CD8-positive, alpha-beta memory T cell (primary cell): ENCODE results near the gene OR6Q1. TPM values are rescaled to one million over a fixed set of nuclear protein-coding genes. Genes with fewer than 3 reads are reported as not detected.

Source experiments
- CTCF ChIA-PET: fragments of 350-600 bp; sonication (Branson Sonifier 250); formaldehyde crosslinking; loops from one replicate; lab custom pipeline; 2021; ENCODE audit warnings: antibody characterized with exemption; lab: Charles Lee
- POLR2A ChIA-PET: fragments of 350-600 bp; sonication (Branson Sonifier 250); formaldehyde crosslinking; loops from one replicate; lab custom pipeline; 2021; ENCODE audit warnings: antibody characterized with exemption; lab: Charles Lee
- DNase-seq, 5 donors: peaks; one replicate each; pipeline versions ENCODE4 v3.0.0 to v3.0.0-alpha.2; 2020 to 2022; ENCODE audit warnings: mixed read lengths in 1 of 5
- H3K27ac ChIP-seq: one replicate; pipeline ENCODE4 v1.7.0; 2013; ENCODE audit warnings: low read depth, mild to moderate bottlenecking, low read length, moderate library complexity
- H3K27me3 ChIP-seq: 2 replicates; pipeline ENCODE4 v1.7.0; 2013; ENCODE audit warnings: low read length, mild to moderate bottlenecking; ENCODE audit not compliant: insufficient read depth, poor library complexity, severe bottlenecking
- H3K36me3 ChIP-seq: 2 replicates; pipeline ENCODE4 v1.7.0; 2013; ENCODE audit warnings: mild to moderate bottlenecking, low read length, moderate library complexity; ENCODE audit not compliant: insufficient read depth
- H3K4me1 ChIP-seq: 2 replicates; pipeline ENCODE4 v1.7.0; 2013; ENCODE audit warnings: mild to moderate bottlenecking, low read length, moderate library complexity; ENCODE audit not compliant: insufficient read depth
- H3K4me3 ChIP-seq: 2 replicates; pipeline ENCODE4 v1.7.0; 2013; ENCODE audit warnings: mild to moderate bottlenecking, low read length
- H3K9me3 ChIP-seq: 2 replicates; pipeline ENCODE4 v1.7.0; 2013; ENCODE audit warnings: mild to moderate bottlenecking, low read length
- H3K27ac Mint-ChIP-seq, 8 donors: one replicate each; pipeline ENCODE4 v1.8.0; 2020 to 2021; ENCODE audit warnings: mixed read lengths in 8 of 8, mild to moderate bottlenecking in 6 of 8, inconsistent platforms in 3 of 8, moderate library complexity in 3 of 8
- H3K27me3 Mint-ChIP-seq, 2 donors: one replicate each; pipeline ENCODE4 v1.8.0; 2020 to 2021; ENCODE audit warnings: mixed read lengths in 2 of 2, mild to moderate bottlenecking in 1 of 2, moderate library complexity in 1 of 2
- H3K36me3 Mint-ChIP-seq, 3 donors: one replicate each; pipeline ENCODE4 v1.8.0; 2020 to 2021; ENCODE audit warnings: mixed read lengths in 3 of 3, inconsistent platforms in 1 of 3, mild to moderate bottlenecking in 1 of 3
- H3K4me1 Mint-ChIP-seq, 3 donors: one replicate each; pipeline ENCODE4 v1.8.0; 2020 to 2021; ENCODE audit warnings: mixed read lengths in 3 of 3, inconsistent platforms in 1 of 3, mild to moderate bottlenecking in 1 of 3
- H3K4me3 Mint-ChIP-seq, 7 donors: one replicate each; pipeline ENCODE4 v1.8.0; 2020 to 2021; ENCODE audit warnings: mixed read lengths in 7 of 7, mild to moderate bottlenecking in 6 of 7, moderate library complexity in 4 of 7, inconsistent platforms in 2 of 7
- H3K9me3 Mint-ChIP-seq, 5 donors: one replicate each; pipeline ENCODE4 v1.8.0; 2020 to 2022; ENCODE audit warnings: mixed read lengths in 5 of 5, mild to moderate bottlenecking in 3 of 5, moderate library complexity in 2 of 5, inconsistent platforms in 1 of 5
- polyA plus RNA-seq: library from polyadenylated mRNA; unstranded; fragments of 300-500 nt; fragmentation: Illumina TruSeq; gene quantifications from one replicate; pipeline ENCODE4 v1.2.3, GENCODE V29; 2021
- total RNA-seq, 2 experiments: library from RNA; stranded (reverse); gene quantifications; one replicate each; pipeline ENCODE4 v1.2.3, GENCODE V29; 2021

The OR6Q1 gene
- total and polyA plus RNA-seq, 3 experiments from 2014 or later = not detected

DNA sequence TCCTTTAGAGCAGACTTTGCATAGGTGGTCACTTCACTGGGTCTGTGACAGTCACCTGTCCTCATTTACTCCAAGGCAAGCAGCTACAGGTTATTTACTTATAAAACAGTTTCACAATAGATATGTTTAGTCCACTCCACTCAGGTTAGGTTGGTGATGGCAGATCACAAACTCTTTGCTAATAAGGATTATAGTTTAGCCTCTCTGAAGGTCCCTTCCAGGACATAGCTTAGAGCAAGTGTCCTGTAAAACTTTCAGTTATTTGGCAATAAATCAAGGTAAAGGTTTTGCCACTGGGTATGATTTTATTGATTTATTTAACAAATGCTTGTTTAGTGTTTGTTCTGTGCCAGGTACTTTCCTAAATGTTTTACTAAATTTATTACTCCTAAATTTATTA, 8.8 kb downstream of the OR6Q1 start:
- Histone ChIP-seq H3K9me3 (no peaks in the 10 kb centered on the region), H3K4me1 (no peaks in the 10 kb centered on the region), H3K36me3 (no peaks in the 10 kb centered on the region), H3K27me3 (no peaks in the 10 kb centered on the region), H3K27ac (no peak overlapping the region), H3K4me3 (no peak overlapping the region)
- no peak for DNase-seq
- peaks cover 0 to 6% (median 4%) of the 10 kb centered on the region in 5 donors for H3K9me3 Mint-ChIP-seq
- H3K36me3 Mint-ChIP-seq = peaks cover 0 to 3% (median 0%) of the 10 kb centered on the region in 3 donors
- H3K27me3 Mint-ChIP-seq = peaks cover 12 to 21% of the 10 kb centered on the region in 2 donors
- ChIA-PET CTCF (no interaction called here), POLR2A (no interaction called here)
- H3K27ac Mint-ChIP-seq = no peak overlapping the region
- H3K4me1 Mint-ChIP-seq = no peaks in the 10 kb centered on the region
- no peak overlapping the region for H3K4me3 Mint-ChIP-seq

DNA sequence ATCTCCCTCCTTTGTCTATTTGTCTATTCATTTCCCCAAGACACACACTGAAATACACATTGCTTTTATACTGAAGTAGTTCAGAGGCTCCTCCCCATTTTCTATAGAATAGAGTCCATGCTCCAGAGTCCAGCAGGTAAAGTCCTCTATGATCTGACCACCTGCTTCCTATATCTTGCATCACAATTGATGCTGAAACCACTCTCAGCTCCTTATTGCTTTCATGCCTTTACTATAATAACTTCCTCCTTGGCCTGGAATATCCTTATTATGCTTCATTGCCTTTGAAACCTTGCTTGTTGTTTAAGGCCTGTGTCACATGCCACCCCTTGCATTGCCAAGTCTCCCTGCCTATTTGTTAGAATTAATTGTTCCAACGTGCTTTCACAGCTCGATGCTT, 12.6 kb downstream of the OR6Q1 start:
- Mint-ChIP-seq H3K36me3 (no peaks in the 10 kb centered on the region), H3K4me1 (no peaks in the 10 kb centered on the region), H3K9me3 (peaks cover 0 to 2% (median 1%) of the 10 kb centered on the region in 5 donors), H3K4me3 (no peak overlapping the region), H3K27me3 (peaks cover 13 to 43% of the 10 kb centered on the region in 2 donors), H3K27ac (no peak overlapping the region)
- H3K4me1 ChIP-seq = no peaks in the 10 kb centered on the region
- no peak overlapping the region for H3K27ac ChIP-seq
- no peaks in the 10 kb centered on the region for H3K27me3 ChIP-seq
- no peak for DNase-seq
- POLR2A ChIA-PET = no interaction called here
- no peak overlapping the region for H3K4me3 ChIP-seq
- no peaks in the 10 kb centered on the region for H3K9me3 ChIP-seq
- no peaks in the 10 kb centered on the region for H3K36me3 ChIP-seq
- CTCF ChIA-PET = no interaction called here

DNA sequence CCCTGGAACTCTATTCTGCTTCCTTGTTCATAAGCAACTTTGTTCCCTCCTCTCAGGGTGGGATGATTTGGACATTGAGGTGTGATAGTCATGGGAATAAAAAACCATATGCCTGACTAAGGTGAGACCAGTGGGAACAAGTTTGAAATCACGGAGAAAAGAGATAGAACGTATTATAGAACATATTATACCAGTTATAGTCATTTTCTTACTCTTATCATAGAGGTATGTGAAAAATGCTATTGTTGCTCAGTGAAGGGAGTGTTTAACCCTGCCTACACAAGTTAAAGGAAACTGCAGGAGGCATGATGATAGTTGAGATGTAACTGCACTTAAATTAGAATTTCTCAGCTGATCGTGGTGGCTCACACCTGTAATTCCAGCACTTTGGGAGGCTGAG, 15.5 kb downstream of the OR6Q1 start:
- H3K27me3 Mint-ChIP-seq = peaks cover 9 to 32% of the 10 kb centered on the region in 2 donors
- no peaks in the 10 kb centered on the region for H3K36me3 Mint-ChIP-seq
- no peaks in the 10 kb centered on the region for H3K36me3 ChIP-seq
- peaks cover 0 to 2% (median 1%) of the 10 kb centered on the region in 5 donors for H3K9me3 Mint-ChIP-seq
- no peaks in the 10 kb centered on the region for H3K27me3 ChIP-seq
- no peak overlapping the region for H3K4me3 ChIP-seq
- no peak for DNase-seq
- no peaks in the 10 kb centered on the region for H3K4me1 Mint-ChIP-seq
- ChIA-PET CTCF (no interaction called here), POLR2A (no interaction called here)
- no peaks in the 10 kb centered on the region for H3K9me3 ChIP-seq
- H3K27ac ChIP-seq = no peak overlapping the region
- no peak overlapping the region for H3K4me3 Mint-ChIP-seq
- no peaks in the 10 kb centered on the region for H3K4me1 ChIP-seq
- no peak overlapping the region for H3K27ac Mint-ChIP-seq

DNA sequence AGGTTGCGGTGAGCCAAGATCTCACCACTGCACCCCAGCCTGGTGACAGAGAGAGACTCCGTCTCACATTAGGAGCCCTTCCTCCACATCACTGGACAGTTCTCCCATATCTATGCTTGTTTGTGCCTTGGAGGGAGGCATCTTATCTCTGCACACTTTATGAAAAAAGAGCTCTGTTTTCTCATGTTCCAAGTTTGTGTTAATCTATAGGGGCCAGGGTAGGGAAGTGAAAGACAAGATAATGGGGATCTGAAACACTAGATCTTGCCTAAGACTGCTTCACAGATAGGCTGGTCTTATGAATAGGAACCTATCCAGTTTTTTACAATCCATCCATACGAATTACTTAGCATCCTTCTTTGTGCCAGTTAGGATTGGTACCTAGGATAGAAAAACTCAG, 17.1 kb downstream of the OR6Q1 start:
- ChIA-PET POLR2A (no interaction called here), CTCF (no interaction called here)
- H3K27ac Mint-ChIP-seq = no peak overlapping the region
- no peaks in the 10 kb centered on the region for H3K4me1 Mint-ChIP-seq
- H3K9me3 ChIP-seq = no peaks in the 10 kb centered on the region
- peaks cover 8 to 27% of the 10 kb centered on the region in 2 donors for H3K27me3 Mint-ChIP-seq
- no peaks in the 10 kb centered on the region for H3K27me3 ChIP-seq
- DNase-seq = no peak
- peaks cover 0 to 2% (median 1%) of the 10 kb centered on the region in 5 donors for H3K9me3 Mint-ChIP-seq
- H3K4me3 ChIP-seq = no peak overlapping the region
- no peaks in the 10 kb centered on the region for H3K36me3 ChIP-seq
- H3K4me3 Mint-ChIP-seq = no peak overlapping the region
- no peak overlapping the region for H3K27ac ChIP-seq
- no peaks in the 10 kb centered on the region for H3K4me1 ChIP-seq
- H3K36me3 Mint-ChIP-seq = no peaks in the 10 kb centered on the region

DNA sequence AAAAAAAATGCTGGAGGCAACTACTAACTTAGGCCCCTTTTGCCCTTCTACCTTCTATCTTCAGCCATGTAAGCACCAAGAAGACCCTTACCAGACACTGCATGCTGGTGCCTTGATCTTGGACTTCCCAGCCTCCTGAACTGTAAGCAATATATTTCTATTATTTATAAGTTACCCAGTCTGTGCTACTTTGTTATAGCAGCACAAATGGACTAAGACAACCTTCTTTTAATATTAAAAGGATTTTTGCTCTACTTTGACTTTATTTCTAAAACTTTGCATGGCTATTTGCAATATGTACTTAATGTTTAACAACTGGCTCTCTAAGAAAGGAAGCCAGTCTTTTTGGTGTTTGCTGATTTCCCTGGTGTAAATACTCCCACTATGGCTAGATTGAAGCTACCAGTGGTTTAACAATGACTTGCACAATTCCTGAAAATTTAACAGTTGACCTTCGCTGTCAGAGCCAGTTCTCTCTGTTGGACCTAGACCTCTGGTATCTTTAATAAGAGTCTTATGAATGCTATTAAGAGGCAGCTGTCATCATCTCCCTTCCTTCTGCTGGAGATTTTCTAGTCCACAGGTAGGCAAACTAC, 25.2 kb downstream of the OR6Q1 start:
- H3K27ac Mint-ChIP-seq = no peak overlapping the region
- H3K4me1 ChIP-seq = no peaks in the 10 kb centered on the region
- peaks cover 0 to 4% (median 0%) of the 10 kb centered on the region in 5 donors for H3K9me3 Mint-ChIP-seq
- ChIA-PET CTCF (no interaction called here), POLR2A (no interaction called here)
- H3K4me1 Mint-ChIP-seq = no peaks in the 10 kb centered on the region
- no peak overlapping the region for H3K4me3 Mint-ChIP-seq
- H3K4me3 ChIP-seq = no peak overlapping the region
- no peaks in the 10 kb centered on the region for H3K36me3 Mint-ChIP-seq
- no peak for DNase-seq
- H3K9me3 ChIP-seq = no peaks in the 10 kb centered on the region
- H3K27me3 Mint-ChIP-seq = peaks cover 4 to 8% of the 10 kb centered on the region in 2 donors
- H3K27ac ChIP-seq = no peak overlapping the region
- no peaks in the 10 kb centered on the region for H3K27me3 ChIP-seq
- no peaks in the 10 kb centered on the region for H3K36me3 ChIP-seq

DNA sequence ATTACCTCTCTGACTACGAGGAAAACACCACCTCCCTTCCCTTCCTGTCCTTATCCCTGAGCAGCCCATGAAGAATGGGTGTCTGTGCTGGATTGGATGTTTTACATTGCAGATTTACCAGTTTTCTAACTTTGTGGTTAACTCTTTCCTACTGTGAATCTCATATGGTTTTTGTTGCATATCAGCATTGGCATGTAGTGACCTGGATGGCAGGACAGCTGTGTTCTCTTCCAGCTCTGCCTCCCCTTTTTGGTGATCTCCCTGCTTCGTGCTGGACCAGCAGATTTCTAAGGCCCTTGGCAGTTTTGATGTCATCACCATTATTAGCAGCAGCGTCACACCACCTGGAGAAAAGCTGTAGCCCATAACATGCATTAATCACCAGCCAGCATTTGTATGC, 26.7 kb downstream of the OR6Q1 start:
- POLR2A ChIA-PET = no interaction called here
- Mint-ChIP-seq H3K4me1 (no peaks in the 10 kb centered on the region), H3K36me3 (no peaks in the 10 kb centered on the region)

DNA sequence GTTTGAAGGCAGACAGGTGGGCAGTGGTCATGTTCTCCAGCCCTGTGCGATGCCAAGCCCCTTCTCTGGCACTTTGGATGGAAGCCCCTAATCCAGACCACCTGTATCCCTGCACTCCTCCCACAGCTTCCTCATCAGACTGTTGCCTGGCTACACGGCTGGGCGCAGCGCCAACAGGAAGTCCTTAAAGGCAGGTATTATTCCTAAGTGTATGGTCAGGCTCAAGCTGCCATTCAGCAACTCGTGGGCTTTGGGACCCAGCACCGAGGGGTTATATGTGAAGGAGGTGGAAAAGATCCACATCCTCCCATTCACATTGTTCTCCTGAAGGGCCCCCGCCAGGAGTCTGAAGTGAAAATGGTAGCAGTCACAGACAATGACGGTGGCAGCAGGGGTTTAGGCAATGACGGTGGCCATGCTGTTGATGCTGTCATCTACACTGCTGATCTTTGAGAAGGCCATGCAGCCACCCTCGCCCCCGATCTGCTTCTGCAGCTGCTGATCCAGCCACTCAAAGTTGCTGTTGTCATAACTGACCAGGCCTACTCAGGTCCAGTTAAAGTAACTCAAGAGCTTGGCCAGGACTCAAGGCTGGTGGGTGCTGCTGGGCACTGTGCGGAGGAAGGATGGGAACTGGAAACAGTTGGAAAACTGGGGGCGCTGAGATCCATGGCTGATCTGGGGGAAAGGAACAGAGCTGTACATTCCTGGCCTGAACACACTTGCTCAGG, 27.7 kb downstream of the OR6Q1 start:
- no peak overlapping the region for H3K4me3 ChIP-seq
- H3K4me3 Mint-ChIP-seq = no peak overlapping the region
- H3K4me1 Mint-ChIP-seq = no peaks in the 10 kb centered on the region
- DNase-seq = no peak
- H3K27ac ChIP-seq = no peak overlapping the region
- POLR2A ChIA-PET = no interaction called here
- no peaks in the 10 kb centered on the region for H3K36me3 Mint-ChIP-seq
- H3K27ac Mint-ChIP-seq = no peak overlapping the region
- peaks cover 0 to 4% (median 0%) of the 10 kb centered on the region in 5 donors for H3K9me3 Mint-ChIP-seq
- H3K27me3 ChIP-seq = no peaks in the 10 kb centered on the region
- no peaks in the 10 kb centered on the region for H3K9me3 ChIP-seq
- no peaks in the 10 kb centered on the region for H3K36me3 ChIP-seq
- H3K27me3 Mint-ChIP-seq = peaks cover 4 to 12% of the 10 kb centered on the region in 2 donors
- CTCF ChIA-PET = no interaction called here
- H3K4me1 ChIP-seq = no peaks in the 10 kb centered on the region

More for the DNA sequence above, 26.7 kb downstream of the OR6Q1 start:
- no peaks in the 10 kb centered on the region for H3K27me3 ChIP-seq
- H3K9me3 Mint-ChIP-seq = peaks cover 0 to 4% (median 0%) of the 10 kb centered on the region in 5 donors
- DNase-seq = no peak
- CTCF ChIA-PET = no interaction called here
- no peaks in the 10 kb centered on the region for H3K4me1 ChIP-seq
- H3K36me3 ChIP-seq = no peaks in the 10 kb centered on the region
- H3K27ac ChIP-seq = no peak overlapping the region
- no peaks in the 10 kb centered on the region for H3K9me3 ChIP-seq
- H3K4me3 ChIP-seq = no peak overlapping the region
- peaks cover 4 to 12% of the 10 kb centered on the region in 2 donors for H3K27me3 Mint-ChIP-seq
- H3K4me3 Mint-ChIP-seq = no peak overlapping the region
- H3K27ac Mint-ChIP-seq = no peak overlapping the region

DNA sequence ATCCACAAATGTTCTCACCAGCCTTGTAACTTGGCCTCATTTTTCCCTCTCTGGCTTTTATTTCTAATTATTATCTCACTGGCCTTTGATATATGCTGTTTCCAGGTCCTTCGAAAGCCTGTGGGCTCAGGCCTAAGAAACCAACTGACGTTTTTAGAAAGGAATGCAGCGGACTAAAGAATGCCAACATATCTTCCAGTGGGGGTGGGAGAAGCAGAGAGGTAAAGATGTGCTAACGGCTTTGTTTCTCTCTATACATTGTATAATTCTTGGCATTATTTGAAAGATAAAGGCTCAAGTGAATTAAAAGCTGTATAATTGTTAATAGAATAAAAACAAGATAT, 28.2 kb downstream of the OR6Q1 start:
- CTCF ChIA-PET = no interaction called here
- peaks cover 6 to 12% of the 10 kb centered on the region in 2 donors for H3K27me3 Mint-ChIP-seq
- Histone ChIP-seq H3K4me1 (no peaks in the 10 kb centered on the region), H3K4me3 (no peak overlapping the region), H3K27ac (no peak overlapping the region), H3K27me3 (no peaks in the 10 kb centered on the region), H3K36me3 (no peaks in the 10 kb centered on the region), H3K9me3 (no peaks in the 10 kb centered on the region)
- DNase-seq = no peak
- no peaks in the 10 kb centered on the region for H3K4me1 Mint-ChIP-seq
- POLR2A ChIA-PET = no interaction called here
- H3K9me3 Mint-ChIP-seq = peaks cover 0 to 4% (median 0%) of the 10 kb centered on the region in 5 donors
- H3K4me3 Mint-ChIP-seq = no peak overlapping the region
- no peak overlapping the region for H3K27ac Mint-ChIP-seq
- no peaks in the 10 kb centered on the region for H3K36me3 Mint-ChIP-seq
